DMS 273 (cell line): ENCODE results near the gene P2RY14.
"Not testable (repeated sequence)": the region's sequence is repeated elsewhere in the genome, so short reads cannot be mapped to it uniquely, and the experiment has no call there.

ENCODE experiments used
- DNase-seq: peaks from one replicate; lab custom pipeline; 2025; ENCODE audit not compliant: unreplicated experiment; lab: John Stamatoyannopoulos, UW

P2RY14 gene

GRCh38 chr3:151262871-151263525 lies 15.3 kb downstream of the P2RY14 start:
- DNase-seq: peak; percentile 59

GRCh38 chr3:151259664-151260063 lies 18.7 kb downstream of the P2RY14 start:
- DNase-seq: no peak

GRCh38 chr3:151256749-151257148 lies 21.6 kb downstream of the P2RY14 start:
- DNase-seq: peak; percentile 35

- peak; percentile 73 for DNase-seq
These were observed 29.5 kb downstream of the P2RY14 start for GRCh38 chr3:151248772-151249337.

- not testable (repeated sequence) for DNase-seq
These were observed 36.3 kb downstream of the P2RY14 start for GRCh38 chr3:151242006-151242405.

GRCh38 chr3:151236736-151237135 lies 41.6 kb downstream of the P2RY14 start:
- no peak for DNase-seq

- DNase-seq: no peak
These were observed 42.0 kb downstream of the P2RY14 start for GRCh38 chr3:151236316-151236715.

- no peak for DNase-seq
These were observed 43.5 kb downstream of the P2RY14 start for GRCh38 chr3:151234825-151235224.

GRCh38 chr3:151232991-151233390 lies 45.4 kb downstream of the P2RY14 start:
- no peak for DNase-seq

- not testable (repeated sequence) for DNase-seq
These were observed 45.9 kb downstream of the P2RY14 start for GRCh38 chr3:151232403-151232802.

- no peak for DNase-seq
These were observed 47.7 kb downstream of the P2RY14 start for GRCh38 chr3:151230646-151231045.

GRCh38 chr3:151228666-151229040 lies 49.7 kb downstream of the P2RY14 start:
- DNase-seq: peak; percentile 41

- DNase-seq: peak; percentile 92
These were observed 50.3 kb downstream of the P2RY14 start for GRCh38 chr3:151227807-151228665.

GRCh38 chr3:151227266-151227806 lies 51.0 kb downstream of the P2RY14 start:
- peak; percentile 55 for DNase-seq

- DNase-seq: no peak
These were observed 51.5 kb downstream of the P2RY14 start for GRCh38 chr3:151226825-151227224.

GRCh38 chr3:151226088-151226563 lies 52.2 kb downstream of the P2RY14 start:
- no peak for DNase-seq

- DNase-seq: no peak
These were observed 53.0 kb downstream of the P2RY14 start for GRCh38 chr3:151225040-151225975.

GRCh38 chr3:151224268-151224866 lies 54.0 kb downstream of the P2RY14 start:
- no peak for DNase-seq

GRCh38 chr3:151219056-151219455 lies 59.3 kb downstream of the P2RY14 start:
- DNase-seq: no peak

GRCh38 chr3:151218136-151218535 lies 60.2 kb downstream of the P2RY14 start:
- DNase-seq: no peak
